ENCODE measurements around the gene LRCH1.

DNA sequence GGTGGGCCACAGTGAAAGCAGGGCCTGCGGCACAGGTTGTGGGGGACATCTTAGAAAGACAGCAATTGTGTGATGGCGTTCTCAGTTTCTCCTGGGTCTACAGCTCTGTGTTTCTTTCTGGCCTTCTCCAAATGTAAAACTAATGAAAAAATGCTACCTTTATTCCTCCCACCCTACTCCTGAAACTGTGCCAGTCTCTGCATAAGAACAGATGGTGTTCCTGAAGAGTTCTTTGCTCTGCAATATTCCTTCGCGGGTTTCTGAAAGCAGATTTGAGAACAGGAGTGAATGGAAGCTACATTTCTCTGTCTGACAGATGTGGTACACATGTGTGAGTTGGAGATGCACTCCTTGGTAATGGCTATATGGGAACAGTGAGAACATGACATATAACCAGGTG is 18.0 kb upstream of the LRCH1 start:
- TF ChIP-seq, protein P1, sequence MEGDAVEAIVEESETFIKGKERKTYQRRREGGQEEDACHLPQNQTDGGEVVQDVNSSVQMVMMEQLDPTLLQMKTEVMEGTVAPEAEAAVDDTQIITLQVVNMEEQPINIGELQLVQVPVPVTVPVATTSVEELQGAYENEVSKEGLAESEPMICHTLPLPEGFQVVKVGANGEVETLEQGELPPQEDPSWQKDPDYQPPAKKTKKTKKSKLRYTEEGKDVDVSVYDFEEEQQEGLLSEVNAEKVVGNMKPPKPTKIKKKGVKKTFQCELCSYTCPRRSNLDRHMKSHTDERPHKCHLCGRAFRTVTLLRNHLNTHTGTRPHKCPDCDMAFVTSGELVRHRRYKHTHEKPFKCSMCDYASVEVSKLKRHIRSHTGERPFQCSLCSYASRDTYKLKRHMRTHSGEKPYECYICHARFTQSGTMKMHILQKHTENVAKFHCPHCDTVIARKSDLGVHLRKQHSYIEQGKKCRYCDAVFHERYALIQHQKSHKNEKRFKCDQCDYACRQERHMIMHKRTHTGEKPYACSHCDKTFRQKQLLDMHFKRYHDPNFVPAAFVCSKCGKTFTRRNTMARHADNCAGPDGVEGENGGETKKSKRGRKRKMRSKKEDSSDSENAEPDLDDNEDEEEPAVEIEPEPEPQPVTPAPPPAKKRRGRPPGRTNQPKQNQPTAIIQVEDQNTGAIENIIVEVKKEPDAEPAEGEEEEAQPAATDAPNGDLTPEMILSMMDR (conservative IDR thresholded peaks at IDR 0.05; ENCODE audit: low read depth in 2 of 2) = no peak
- TF ChIP-seq EZH2 (IDR thresholded peaks at IDR 0.05; ENCODE audit: low read depth, unreplicated experiment) (no peak), CREB1 (CRISPR knock-in tag; IDR thresholded peaks at IDR 0.05; ENCODE audit: low read depth) (no peak)
